LNCaP clone FGC (cell line): ENCODE results near the gene TRAF5.

Experiments used
- DNase-seq: peaks from one replicate; pipeline ENCODE4 v3.0.0-alpha.2; 2011; ENCODE audit warnings: low read depth
- H3K4me3 ChIP-seq: 2 replicates; pipeline ENCODE4 v1.5.1; 2011; ENCODE audit warnings: mild to moderate bottlenecking, low read depth, low read length, control low read depth
- TF ChIP-seq, protein P1 (sequence below): IDR thresholded peaks from 2 replicates; pipeline ENCODE4 v1.5.1; 2012; ENCODE audit warnings: mild to moderate bottlenecking; ENCODE audit not compliant: control insufficient read depth, insufficient read depth; ENCODE audit errors: extremely low read depth

Gene TRAF5

DNA sequence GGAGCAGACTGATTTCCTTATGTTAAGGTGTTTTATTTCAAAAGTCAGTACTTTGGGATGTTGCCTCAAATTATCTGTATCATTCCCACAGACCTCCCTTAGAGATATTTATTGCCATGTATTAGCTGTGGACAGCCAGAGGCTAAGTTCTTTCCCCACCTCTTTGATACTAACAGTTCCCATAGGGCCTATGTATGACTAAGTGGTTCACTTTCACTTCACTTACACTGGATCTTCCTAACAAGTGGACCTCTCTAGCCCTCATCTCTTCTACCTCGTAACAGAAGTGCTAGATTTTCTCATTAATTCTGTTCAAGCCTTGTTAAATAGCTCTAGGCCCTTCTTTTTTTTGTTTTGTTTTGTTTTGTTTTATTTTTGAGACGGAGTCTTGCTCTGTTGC, 6.2 kb downstream of the TRAF5 start:
- TF ChIP-seq, protein P1, sequence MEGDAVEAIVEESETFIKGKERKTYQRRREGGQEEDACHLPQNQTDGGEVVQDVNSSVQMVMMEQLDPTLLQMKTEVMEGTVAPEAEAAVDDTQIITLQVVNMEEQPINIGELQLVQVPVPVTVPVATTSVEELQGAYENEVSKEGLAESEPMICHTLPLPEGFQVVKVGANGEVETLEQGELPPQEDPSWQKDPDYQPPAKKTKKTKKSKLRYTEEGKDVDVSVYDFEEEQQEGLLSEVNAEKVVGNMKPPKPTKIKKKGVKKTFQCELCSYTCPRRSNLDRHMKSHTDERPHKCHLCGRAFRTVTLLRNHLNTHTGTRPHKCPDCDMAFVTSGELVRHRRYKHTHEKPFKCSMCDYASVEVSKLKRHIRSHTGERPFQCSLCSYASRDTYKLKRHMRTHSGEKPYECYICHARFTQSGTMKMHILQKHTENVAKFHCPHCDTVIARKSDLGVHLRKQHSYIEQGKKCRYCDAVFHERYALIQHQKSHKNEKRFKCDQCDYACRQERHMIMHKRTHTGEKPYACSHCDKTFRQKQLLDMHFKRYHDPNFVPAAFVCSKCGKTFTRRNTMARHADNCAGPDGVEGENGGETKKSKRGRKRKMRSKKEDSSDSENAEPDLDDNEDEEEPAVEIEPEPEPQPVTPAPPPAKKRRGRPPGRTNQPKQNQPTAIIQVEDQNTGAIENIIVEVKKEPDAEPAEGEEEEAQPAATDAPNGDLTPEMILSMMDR = no peak
- H3K4me3 ChIP-seq = no peak overlapping the region
- no peak for DNase-seq

DNA sequence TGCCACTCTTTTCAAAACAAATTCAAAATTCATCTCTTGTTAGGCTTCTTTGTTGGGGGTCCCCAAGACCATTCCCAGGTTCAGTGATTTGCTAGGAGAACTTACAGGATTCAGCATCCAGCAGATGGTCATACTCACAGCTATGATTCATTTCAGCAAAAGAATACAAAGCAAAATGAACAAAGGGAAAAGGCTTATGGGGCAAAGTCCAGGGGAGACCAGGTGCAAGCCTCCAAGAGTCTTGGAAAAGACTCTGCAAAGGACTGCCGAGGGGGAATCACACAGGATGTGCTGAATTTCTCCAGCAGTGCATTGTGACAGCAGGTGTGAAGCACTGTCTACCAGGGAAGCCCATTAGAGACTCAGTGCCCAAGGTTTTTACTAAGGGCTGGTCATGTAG, 7.3 kb downstream of the TRAF5 start:
- no peak for DNase-seq
- TF ChIP-seq, protein P1 = no peak
- H3K4me3 ChIP-seq = no peak overlapping the region

DNA sequence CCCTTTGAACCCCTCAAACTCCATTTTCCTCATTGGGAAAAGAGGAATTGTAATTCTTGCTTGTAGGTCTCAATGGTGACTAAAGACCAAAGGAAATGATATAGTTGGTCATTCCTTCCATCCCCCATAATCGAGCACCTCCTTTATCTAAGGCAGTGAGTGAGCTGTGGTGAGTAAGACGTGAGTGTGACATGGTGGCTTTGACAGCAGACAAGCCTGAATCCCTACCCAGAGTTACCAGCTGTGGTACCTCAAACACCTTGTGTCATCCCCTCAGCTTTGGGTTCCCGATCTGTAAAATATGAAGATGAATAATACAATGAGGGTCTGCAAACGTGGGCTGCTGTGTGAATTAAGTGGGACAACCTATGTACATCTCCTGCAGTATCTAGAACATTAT, 8.4 kb downstream of the TRAF5 start:
- H3K4me3 ChIP-seq = no peak overlapping the region
- no peak for DNase-seq
- TF ChIP-seq, protein P1 = no peak

DNA sequence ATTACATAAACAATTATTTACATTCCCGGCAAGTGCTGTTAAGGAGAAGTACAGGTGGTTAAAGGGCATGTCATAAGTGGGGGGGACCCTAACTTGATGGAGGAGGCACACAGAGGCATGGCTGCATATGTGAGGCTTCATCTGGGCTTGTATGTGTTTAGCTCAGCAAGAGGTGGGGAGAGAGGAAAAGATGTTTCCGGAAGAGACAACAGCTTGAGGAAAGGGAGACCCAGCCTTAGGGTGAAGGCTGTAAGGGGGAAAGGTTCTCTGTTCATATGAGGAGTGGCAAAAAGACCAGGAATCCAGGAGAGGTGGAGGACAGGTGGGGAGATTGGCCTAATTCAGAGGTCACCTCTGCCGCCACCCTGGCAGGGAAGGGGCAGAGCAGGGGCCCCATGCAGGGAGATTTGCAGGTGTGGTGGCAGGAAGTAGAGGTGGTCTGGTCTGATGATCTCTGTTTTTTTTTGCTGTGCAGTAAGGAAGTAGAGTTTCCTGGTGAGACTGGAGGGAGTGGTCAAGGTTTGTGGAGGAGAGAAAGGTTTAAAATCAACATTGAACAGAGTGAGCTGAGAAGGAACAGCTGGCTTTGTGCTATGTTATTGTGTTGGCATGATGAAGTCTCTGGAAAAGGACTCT, 9.0 kb downstream of the TRAF5 start:
- no peak overlapping the region for H3K4me3 ChIP-seq
- TF ChIP-seq, protein P1 = no peak
- no peak for DNase-seq

DNA sequence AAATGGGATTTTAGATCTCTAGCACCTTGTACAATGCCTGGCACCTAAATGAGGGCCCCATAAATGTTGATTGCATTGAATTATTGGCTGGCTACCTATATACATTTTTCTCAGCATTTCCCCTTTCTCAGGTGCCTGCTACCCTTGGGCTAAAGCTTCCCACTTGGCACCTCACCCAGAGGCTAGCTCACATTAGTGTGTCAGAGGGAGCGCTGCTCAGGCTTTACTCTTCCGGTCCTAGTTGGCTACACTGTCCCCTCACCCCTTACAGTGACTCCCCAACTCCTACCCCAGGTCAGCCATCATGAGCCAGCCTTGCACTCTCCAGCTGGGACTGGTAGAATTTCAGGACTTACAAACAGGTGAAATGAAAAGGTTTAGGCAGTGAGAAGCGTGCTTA, 9.5 kb downstream of the TRAF5 start:
- H3K4me3 ChIP-seq = no peak overlapping the region
- TF ChIP-seq, protein P1 = no peak
- DNase-seq = no peak

DNA sequence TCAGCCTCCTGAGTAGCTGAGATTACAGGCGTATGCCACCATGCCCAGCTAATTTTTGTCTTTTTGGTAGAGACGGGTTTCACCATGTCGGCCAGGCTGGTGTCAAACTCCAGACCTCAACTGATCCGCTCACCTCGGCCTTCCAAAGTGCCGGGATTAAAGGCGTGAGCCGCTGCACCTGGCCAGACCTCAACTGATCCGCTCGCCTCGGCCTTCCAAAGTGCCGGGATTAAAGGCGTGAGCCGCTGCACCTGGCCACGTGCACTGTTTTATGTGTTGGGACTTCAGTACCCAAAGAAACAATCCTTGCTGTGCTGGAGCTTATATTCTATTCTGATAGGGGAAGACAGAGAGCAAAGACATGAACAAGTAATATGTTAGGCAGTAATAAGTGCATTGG, 10.1 kb downstream of the TRAF5 start:
- no peak for DNase-seq
- H3K4me3 ChIP-seq = no peak overlapping the region
- TF ChIP-seq, protein P1 = no peak
